Fibroblast of villous mesenchyme (primary cell): ENCODE measurements around the gene TNPO3. TPM values are rescaled to one million over a fixed set of nuclear protein-coding genes. Genes with fewer than 3 reads are reported as not detected.

Experiments used
- DNase-seq: peaks from one replicate; pipeline ENCODE4 v3.0.0-alpha.2; 2010; ENCODE audit warnings: low read depth
- H3K4me3 ChIP-seq: 2 replicates; pipeline ENCODE4 v1.5.1; 2011; ENCODE audit warnings: low read depth, mild to moderate bottlenecking, low read length
- total RNA-seq: library from RNA; depleted of rRNA; stranded (reverse); fragments of >200 nt; gene quantifications from 2 replicates; pipeline ENCODE4 v1.2.3, GENCODE V29; 2012
- TF ChIP-seq, protein P1 (sequence below): IDR thresholded peaks from 2 replicates; pipeline ENCODE4 v1.5.1; 2012; ENCODE audit warnings: low read depth, mild to moderate bottlenecking, low read length; ENCODE audit not compliant: insufficient read depth

The TNPO3 gene
- total RNA-seq, 1 donor, result 60.9 TPM

DNA sequence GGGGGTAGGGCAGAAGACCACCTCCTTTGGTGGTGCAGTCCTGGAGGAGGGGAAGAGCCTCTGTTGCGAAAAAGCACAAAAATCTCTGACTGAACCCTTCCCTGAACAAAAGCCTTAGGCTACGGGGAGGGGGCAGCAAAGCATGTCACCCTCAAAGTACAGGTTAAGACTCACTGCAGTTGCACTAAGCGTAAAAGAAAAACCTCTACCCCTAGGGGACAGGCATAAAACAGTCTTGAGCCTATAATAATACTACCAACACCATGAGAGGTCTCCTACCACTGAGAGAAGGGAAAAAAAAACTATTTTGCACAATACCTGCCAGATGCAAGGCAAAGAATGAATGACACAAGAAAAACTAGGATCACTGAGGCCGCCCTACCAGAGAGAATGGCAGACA is 17.3 kb downstream of the TNPO3 start:
- DNase-seq, result no peak
- no peak overlapping the region for H3K4me3 ChIP-seq
- TF ChIP-seq, protein P1, sequence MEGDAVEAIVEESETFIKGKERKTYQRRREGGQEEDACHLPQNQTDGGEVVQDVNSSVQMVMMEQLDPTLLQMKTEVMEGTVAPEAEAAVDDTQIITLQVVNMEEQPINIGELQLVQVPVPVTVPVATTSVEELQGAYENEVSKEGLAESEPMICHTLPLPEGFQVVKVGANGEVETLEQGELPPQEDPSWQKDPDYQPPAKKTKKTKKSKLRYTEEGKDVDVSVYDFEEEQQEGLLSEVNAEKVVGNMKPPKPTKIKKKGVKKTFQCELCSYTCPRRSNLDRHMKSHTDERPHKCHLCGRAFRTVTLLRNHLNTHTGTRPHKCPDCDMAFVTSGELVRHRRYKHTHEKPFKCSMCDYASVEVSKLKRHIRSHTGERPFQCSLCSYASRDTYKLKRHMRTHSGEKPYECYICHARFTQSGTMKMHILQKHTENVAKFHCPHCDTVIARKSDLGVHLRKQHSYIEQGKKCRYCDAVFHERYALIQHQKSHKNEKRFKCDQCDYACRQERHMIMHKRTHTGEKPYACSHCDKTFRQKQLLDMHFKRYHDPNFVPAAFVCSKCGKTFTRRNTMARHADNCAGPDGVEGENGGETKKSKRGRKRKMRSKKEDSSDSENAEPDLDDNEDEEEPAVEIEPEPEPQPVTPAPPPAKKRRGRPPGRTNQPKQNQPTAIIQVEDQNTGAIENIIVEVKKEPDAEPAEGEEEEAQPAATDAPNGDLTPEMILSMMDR, result no peak

DNA sequence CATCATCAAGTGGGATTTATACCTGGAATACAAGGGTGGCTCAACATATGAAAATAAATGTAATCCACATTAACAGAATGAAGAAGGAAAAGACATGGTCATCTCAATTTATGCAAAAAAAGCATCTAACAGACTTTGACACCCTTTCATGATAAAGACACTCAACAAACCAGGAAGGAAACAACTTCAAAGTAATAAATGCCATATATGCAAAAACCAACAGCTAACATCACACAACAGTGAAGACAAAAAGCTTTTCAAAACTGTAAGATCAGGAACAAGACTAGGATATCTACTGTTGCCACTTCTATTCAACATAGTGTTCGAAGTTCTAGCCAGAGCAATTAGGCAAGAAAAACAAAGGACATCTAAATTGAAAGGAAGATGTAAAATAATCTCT is 22.9 kb downstream of the TNPO3 start:
- no peak overlapping the region for H3K4me3 ChIP-seq
- no peak for DNase-seq
- TF ChIP-seq, protein P1, result no peak

DNA sequence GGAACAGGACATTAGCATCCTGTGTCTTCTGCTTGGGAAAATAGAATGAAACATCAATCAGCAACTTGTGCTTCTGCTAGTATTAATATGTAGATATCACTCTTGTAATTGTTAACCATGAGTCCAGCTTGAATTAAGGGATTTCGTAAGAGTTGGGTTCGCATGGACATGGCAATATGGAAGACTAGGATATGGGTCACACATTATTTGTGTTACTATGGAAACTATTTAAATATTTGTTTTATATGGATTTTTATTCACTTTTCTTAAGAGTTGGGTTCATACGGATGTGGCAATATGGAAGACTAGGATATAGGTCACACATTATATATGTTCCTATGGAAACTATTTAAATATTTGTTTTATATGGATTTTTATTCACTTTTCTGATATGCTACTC is 24.5 kb downstream of the TNPO3 start:
- no peak for DNase-seq
- H3K4me3 ChIP-seq, result no peak overlapping the region
- TF ChIP-seq, protein P1, result no peak

DNA sequence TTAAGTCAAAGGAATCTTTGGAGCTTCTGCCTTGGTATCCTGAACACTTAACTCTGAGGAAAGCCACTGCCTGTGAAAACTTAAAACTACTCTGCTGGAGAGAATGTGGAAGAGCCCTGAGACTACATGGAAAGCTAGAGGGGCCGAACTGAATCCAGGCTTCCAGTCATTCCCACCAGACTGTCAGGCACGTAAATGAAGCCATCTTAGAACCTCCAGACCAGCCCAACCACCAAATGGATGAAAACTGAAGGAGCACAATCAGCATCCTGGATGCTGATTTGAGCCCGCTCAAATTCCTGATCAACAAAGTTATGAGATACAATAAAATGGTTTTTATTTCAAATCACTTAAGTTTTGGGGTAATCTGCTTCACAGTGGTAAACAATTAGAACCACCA is 30.8 kb downstream of the TNPO3 start:
- TF ChIP-seq, protein P1, result no peak
- no peak overlapping the region for H3K4me3 ChIP-seq
- no peak for DNase-seq

DNA sequence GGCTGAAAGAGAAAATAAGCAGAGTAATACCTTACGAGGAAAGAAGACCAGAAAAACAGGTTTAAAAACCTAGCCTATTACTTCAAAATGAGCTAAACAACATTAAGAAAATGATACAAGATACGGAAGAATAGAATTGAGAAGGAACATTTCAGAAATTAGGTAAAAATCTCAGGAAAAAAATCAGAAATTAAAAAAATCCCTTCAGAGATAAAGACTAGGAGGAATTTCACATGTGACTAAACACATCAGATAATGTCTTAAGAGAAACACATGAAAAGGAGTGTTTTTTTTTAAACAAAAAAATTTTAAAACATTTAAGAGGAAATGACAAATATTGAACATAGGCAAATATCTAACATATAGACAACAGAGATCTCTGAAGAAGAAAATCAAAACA is 33.3 kb downstream of the TNPO3 start:
- TF ChIP-seq, protein P1, result no peak
- H3K4me3 ChIP-seq, result no peak overlapping the region
- DNase-seq, result no peak

DNA sequence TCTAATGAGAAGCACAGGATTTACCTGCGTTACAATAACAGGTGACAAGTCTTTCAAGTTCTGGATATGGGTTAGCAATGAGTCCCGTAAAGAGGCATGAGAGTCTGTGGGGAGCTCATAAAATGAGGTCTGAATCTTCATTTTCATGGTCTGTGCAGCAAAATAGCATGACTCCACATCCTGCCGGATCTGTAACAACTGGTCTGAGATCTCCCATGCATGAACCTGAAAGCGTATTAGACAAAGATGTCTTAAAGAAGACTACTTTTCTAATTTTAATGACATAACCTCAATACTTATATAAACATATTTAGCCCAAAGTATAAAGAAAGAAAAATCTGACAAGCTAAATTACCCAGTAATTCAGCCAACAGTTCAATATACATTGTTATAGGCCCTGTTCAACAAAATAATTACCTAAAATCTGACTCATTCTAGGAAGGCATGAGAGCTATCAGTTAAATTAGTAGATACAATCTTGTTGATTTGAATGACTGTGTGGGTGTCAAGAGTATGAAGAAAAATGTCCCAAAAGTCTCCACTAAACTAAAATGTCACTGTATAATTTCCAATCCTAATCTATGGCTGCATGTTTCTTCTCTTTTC is 36.9 kb downstream of the TNPO3 start:
- no peak overlapping the region for H3K4me3 ChIP-seq
- no peak for DNase-seq
- TF ChIP-seq, protein P1, result no peak

DNA sequence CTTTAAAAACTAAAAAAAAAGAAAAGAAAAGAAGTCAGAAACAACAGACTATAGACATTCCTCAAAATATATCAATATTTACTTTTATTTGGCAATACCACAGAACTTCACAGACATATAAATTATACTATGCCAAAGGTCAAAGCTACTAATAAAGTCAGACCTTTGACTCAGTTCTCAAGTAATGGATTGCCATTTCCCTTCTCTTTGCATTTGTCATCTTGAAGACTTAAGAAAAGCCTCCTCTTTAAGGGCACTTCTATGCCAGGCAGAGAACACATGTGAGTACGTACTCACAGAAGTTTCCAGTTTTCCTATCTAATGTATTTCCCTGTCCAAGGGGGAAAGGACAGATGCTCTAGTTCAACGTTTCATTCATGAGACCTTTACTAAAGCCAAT is 37.6 kb downstream of the TNPO3 start:
- TF ChIP-seq, protein P1, result no peak
- DNase-seq, result no peak
- no peak overlapping the region for H3K4me3 ChIP-seq
